NCI-H345 (cell line): ENCODE measurements around the gene RP9.

Experiments used
- DNase-seq: peaks from one replicate; lab custom pipeline; 2025; lab: John Stamatoyannopoulos, UW

RP9 gene

GRCh38 chr7:33062782-33063443 is 46.3 kb downstream of the RP9 start:
- DNase-seq: peak; percentile 94

DNA sequence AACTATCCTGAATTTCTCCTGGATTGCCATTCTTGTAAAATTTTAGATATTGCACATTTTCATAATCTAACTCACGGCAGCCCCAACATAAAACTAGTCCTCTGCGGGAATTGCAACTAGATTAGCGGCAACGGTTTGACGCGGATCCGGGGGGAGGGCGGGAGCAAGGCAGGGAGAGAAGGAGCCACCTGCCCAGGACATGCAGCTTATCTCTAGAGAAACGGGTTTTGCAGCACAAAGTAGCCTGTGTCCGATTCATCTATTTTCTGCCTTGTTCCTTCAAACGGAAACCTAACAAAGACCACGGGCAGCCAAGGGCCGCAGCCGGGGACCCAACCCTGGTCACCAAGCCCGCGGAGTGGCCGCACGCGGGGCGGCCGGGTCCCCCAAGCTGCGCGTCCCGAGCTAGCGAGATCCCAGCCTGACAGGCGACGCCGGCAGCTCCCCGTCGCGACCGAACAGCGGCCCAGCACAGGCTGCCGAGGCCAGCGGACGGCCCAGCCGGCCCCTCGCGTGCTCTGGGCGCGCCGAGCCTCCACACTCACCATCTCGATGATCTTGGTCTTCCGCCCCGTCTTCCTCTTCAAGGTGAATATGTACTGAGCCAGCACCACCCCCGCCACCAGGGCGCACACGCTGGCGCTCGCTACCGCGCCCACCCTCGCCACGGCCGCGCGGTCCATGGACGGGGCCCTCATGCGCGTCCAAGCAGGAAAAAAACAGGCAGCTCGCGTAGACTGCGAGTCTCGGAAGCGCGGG is 47.0 kb downstream of the RP9 start, which contains the start of gene NT5C3A:
Gene NT5C3A, minus strand, starts transcription at position 754 of the 759 bp plus-strand sequence. Its CDS starts 71 bp downstream, at position 683.
- peak; percentile 56 for DNase-seq

DNA sequence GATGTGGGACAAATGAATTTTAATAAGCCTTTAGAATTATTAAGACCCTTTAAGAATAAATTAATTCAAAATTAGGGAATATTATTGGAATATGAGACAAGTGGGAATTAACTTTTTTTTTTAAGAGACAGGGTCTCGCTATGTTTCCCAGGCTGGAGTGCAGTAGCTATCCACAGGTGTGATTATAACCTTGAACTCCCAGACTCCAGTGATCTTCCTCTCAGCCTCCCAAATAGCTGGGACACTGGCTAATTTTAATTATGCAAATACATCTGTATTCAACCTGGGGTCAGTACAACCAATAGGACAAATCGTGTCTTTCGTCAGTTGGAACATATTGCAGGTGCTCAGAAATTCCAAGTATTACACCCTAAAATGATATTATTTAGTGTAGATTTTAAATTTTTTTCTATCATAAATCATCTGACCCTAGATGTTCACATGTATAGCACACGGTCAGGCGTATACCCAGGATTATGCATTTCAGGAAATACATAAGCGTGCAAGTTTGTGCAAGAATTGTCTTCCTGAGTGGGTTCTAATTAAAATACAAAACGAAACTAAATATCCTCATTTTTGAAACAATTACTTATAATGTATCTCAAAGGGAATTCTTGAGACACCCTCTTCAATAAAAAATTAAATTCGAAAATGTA is 47.8 kb downstream of the RP9 start:
- DNase-seq: no peak

GRCh38 chr7:33059635-33060034 is 49.6 kb downstream of the RP9 start:
- DNase-seq: no peak

DNA sequence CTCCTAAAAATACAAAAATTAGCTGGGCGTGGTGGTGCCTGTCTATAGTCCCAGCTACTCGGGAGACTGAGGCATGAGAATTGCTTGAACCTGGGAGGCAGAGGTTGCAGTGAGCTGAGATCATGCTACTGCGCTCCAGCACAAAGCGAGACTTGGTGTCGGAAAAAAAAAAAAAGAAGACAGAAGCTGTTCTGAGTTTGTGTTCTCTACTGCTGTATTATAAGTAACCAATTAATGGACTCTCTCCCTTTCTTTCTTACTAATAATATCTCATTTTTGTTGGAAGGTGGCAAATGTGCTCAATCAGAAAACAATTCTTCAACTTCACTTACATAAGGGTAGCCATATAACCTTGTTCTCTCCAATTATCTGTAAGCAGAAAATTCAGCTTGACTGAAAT is 54.0 kb downstream of the RP9 start:
- no peak for DNase-seq

- DNase-seq: no peak
Observed at GRCh38 chr7:33054261-33054964, 54.8 kb downstream of the RP9 start.

- DNase-seq: no peak
Observed at GRCh38 chr7:33053721-33054120, 55.5 kb downstream of the RP9 start.

- peak; percentile 18 for DNase-seq
Observed at GRCh38 chr7:33050535-33051318, 58.5 kb downstream of the RP9 start.

DNA sequence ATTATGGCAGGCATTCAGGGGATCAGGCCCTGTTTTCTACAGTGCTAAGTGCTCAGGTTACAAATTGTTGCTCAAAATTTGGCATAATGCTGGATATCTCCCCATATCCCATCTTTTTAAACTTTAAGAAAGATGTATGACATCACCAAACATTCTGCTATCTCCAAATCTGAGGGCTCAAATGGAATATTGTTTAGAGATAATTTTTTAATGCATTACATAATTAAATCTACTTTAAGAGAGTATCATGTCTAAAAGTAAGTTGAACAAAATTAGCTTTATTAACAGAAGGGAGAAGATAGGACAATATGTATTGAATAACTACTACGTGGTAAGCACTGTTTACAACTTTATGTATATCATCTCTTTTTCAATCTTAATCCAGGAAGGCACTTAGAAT is 60.5 kb downstream of the RP9 start:
- DNase-seq: no peak

DNA sequence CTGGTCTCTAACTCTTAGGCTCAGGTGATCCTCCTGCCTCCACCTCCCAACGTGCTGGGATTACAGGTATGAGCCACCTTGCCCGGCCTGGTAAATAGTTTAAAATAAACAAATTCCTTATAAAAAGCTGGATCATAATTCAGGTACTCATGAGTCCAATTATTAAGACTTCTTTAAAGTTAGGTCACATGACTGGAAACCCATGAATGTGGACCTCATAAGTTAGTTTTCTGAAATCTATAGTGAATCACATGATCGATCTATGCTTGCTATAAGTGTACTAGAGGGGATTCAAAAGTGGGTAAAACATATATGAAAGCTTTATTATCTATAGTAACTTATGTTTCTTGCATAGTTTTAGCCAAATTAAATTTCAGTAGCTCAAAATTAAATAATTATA is 60.9 kb downstream of the RP9 start:
- DNase-seq: no peak

GRCh38 chr7:33044986-33045385 is 64.2 kb downstream of the RP9 start:
- no peak for DNase-seq
